HepG2 (cell line): ENCODE results near the gene FBXW8. TPM values are rescaled to one million over a fixed set of nuclear protein-coding genes. Genes with fewer than 3 reads are reported as not detected.

ENCODE experiments used
- MIXL1 ChIP-seq: IDR thresholded peaks from 2 replicates; pipeline ENCODE4 v1.6.1; 2016
- PHF21A ChIP-seq: sonication (generic); formaldehyde crosslinking; IDR thresholded peaks from 2 replicates; pipeline ENCODE4 v1.5.0; 2020; ENCODE audit warnings: mild to moderate bottlenecking, missing genetic modification reagents
- RFX1 ChIP-seq: fragments of 450-650 bp; IDR thresholded peaks from 2 replicates; pipeline ENCODE4 v1.6.1; 2017
- YEATS2 ChIP-seq: sonication (generic); formaldehyde crosslinking; IDR thresholded peaks from 2 replicates; pipeline ENCODE4 v1.4.0; 2020; ENCODE audit warnings: missing genetic modification reagents, borderline replicate concordance
- ZFP62 ChIP-seq: sonication (generic); formaldehyde crosslinking; IDR thresholded peaks from 2 replicates; pipeline ENCODE4 v1.4.0; 2020; ENCODE audit warnings: missing genetic modification reagents
- ZNF296 ChIP-seq: sonication (generic); formaldehyde crosslinking; conservative IDR thresholded peaks from 2 replicates; pipeline ENCODE4 v1.5.0; 2020; ENCODE audit warnings: mild to moderate bottlenecking, missing genetic modification reagents
- ZNF432 ChIP-seq: sonication (generic); formaldehyde crosslinking; IDR thresholded peaks from 2 replicates; pipeline ENCODE4 v1.5.0; 2020; ENCODE audit warnings: missing genetic modification reagents, mild to moderate bottlenecking, borderline replicate concordance
- ZNF589 ChIP-seq: sonication (generic); formaldehyde crosslinking; conservative IDR thresholded peaks from 2 replicates; pipeline ENCODE4 v1.8.0; 2022; ENCODE audit warnings: mild to moderate bottlenecking, moderate library complexity, missing genetic modification reagents
- ZNF775 ChIP-seq: sonication (generic); formaldehyde crosslinking; IDR thresholded peaks from 2 replicates; pipeline ENCODE4 v1.4.0; 2020; ENCODE audit warnings: missing genetic modification reagents, mild to moderate bottlenecking, moderate library complexity, borderline replicate concordance
- polyA plus RNA-seq, 8 experiments: library from polyadenylated mRNA; depleted of rRNA in 3 of 8; stranded (reverse) in 7 of 8; unstranded in 1 of 8; fragments of >200 nt; fragmentation: Illumina TruSeq in 4 of 8; extraction: Trizol in 4 of 8; gene quantifications; 2 replicates each; pipeline versions ENCODE4 v1.2.1 to v1.2.3, GENCODE V29; 2011 to 2016; ENCODE audit warnings: low read depth in 4 of 8, missing spikeins in 1 of 8, mixed read lengths in 1 of 8; ENCODE audit not compliant: insufficient read depth in 1 of 8
- total RNA-seq, 5 experiments: library from RNA; depleted of rRNA; stranded (reverse); fragments of >200 nt; fragmentation: Illumina TruSeq; extraction: Trizol; gene quantifications; 2 replicates each; pipeline ENCODE4 v1.2.3, GENCODE V29; 2016; ENCODE audit warnings: low read depth in 1 of 5
- TF ChIP-seq, protein P1 (sequence below): sonication (generic); formaldehyde crosslinking; IDR thresholded peaks from 2 replicates; pipeline ENCODE4 v1.4.0; 2020; ENCODE audit warnings: missing genetic modification reagents, borderline replicate concordance
- TF ChIP-seq, protein P2 (sequence below): sonication (generic); formaldehyde crosslinking; IDR thresholded peaks from 2 replicates; pipeline ENCODE4 v1.4.0; 2020; ENCODE audit warnings: low read depth, mild to moderate bottlenecking, missing genetic modification reagents
- TF ChIP-seq, protein P3 (sequence below): sonication (generic); formaldehyde crosslinking; IDR thresholded peaks from 2 replicates; pipeline ENCODE4 v1.4.0; 2020; ENCODE audit warnings: missing genetic modification reagents, mild to moderate bottlenecking, borderline replicate concordance
- TF ChIP-seq, protein P4 (sequence below): sonication (generic); formaldehyde crosslinking; IDR thresholded peaks from 2 replicates; pipeline ENCODE4 v1.9.0; 2022; ENCODE audit warnings: low read depth, missing genetic modification reagents
- TF ChIP-seq, protein P5 (sequence below): sonication (generic); formaldehyde crosslinking; IDR thresholded peaks from 2 replicates; pipeline ENCODE4 v1.5.0; 2020; ENCODE audit warnings: mild to moderate bottlenecking, missing genetic modification reagents

FBXW8 gene
- total and polyA plus RNA-seq, 2 of the 13 experiments (the other 11 are each of a cell fraction or from before 2014, with no cell fraction given) = 5.1 to 5.9 TPM

DNA sequence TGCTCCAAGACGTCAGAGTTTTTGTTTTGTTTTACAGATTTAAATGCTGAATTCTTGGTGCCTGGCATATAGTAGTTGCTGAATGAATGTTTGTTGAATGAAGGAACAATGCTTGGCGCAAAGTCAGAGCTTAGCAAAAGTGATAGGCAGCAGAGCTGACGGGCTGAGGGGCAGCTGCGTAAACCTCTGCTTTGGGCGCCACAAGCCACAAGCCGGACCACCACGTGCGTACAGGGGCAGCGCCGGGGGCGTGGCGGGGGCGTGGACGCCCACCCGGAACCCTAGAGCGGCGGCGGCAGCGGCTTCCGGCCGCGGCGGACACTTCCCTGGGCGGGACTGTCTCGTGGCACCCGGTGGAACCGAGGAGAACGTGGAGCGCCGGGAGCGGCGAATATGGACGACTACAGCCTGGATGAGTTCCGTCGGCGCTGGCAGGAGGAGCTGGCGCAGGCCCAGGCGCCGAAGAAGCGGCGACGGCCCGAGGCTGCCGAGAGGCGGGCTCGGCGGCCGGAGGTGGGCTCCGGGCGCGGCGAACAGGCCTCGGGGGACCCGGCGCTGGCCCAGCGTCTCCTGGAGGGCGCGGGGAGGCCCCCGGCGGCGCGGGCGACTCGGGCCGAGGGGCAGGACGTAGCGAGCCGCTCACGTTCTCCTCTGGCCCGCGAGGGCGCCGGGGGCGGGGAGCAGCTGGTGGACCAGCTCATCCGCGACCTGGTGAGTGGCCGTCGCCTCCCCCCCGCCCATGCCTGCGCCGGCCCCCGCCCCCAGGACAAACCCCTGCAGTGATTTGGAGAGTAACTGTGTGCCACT is at the start of gene FBXW8 (continued):
- TF ChIP-seq, protein P1, sequence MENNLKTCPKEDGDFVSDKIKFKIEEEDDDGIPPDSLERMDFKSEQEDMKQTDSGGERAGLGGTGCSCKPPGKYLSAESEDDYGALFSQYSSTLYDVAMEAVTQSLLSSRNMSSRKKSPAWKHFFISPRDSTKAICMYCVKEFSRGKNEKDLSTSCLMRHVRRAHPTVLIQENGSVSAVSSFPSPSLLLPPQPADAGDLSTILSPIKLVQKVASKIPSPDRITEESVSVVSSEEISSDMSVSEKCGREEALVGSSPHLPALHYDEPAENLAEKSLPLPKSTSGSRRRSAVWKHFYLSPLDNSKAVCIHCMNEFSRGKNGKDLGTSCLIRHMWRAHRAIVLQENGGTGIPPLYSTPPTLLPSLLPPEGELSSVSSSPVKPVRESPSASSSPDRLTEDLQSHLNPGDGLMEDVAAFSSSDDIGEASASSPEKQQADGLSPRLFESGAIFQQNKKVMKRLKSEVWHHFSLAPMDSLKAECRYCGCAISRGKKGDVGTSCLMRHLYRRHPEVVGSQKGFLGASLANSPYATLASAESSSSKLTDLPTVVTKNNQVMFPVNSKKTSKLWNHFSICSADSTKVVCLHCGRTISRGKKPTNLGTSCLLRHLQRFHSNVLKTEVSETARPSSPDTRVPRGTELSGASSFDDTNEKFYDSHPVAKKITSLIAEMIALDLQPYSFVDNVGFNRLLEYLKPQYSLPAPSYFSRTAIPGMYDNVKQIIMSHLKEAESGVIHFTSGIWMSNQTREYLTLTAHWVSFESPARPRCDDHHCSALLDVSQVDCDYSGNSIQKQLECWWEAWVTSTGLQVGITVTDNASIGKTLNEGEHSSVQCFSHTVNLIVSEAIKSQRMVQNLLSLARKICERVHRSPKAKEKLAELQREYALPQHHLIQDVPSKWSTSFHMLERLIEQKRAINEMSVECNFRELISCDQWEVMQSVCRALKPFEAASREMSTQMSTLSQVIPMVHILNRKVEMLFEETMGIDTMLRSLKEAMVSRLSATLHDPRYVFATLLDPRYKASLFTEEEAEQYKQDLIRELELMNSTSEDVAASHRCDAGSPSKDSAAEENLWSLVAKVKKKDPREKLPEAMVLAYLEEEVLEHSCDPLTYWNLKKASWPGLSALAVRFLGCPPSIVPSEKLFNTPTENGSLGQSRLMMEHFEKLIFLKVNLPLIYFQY (CRISPR knock-in tag) = no peak
- TF ChIP-seq MIXL1 (CRISPR knock-in tag) (no peak), ZFP62 (CRISPR knock-in tag) (no peak), ZNF775 (CRISPR knock-in tag) (no peak), YEATS2 (CRISPR knock-in tag) (peak; percentile 87), ZNF296 (0 out of 2 replicates have a peak, but pooled peaks have one; percentile 36), ZNF589 (CRISPR knock-in tag) (peak; percentile 75; the same call in 1 of the 2 replicates), ZNF432 (CRISPR knock-in tag) (no peak), PHF21A (CRISPR knock-in tag) (no peak), RFX1 (no peak)
- TF ChIP-seq, protein P2, sequence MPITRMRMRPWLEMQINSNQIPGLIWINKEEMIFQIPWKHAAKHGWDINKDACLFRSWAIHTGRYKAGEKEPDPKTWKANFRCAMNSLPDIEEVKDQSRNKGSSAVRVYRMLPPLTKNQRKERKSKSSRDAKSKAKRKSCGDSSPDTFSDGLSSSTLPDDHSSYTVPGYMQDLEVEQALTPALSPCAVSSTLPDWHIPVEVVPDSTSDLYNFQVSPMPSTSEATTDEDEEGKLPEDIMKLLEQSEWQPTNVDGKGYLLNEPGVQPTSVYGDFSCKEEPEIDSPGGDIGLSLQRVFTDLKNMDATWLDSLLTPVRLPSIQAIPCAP (CRISPR knock-in tag) = 0 out of 2 replicates have a peak, but pooled peaks have one; percentile 53
- TF ChIP-seq, protein P3, sequence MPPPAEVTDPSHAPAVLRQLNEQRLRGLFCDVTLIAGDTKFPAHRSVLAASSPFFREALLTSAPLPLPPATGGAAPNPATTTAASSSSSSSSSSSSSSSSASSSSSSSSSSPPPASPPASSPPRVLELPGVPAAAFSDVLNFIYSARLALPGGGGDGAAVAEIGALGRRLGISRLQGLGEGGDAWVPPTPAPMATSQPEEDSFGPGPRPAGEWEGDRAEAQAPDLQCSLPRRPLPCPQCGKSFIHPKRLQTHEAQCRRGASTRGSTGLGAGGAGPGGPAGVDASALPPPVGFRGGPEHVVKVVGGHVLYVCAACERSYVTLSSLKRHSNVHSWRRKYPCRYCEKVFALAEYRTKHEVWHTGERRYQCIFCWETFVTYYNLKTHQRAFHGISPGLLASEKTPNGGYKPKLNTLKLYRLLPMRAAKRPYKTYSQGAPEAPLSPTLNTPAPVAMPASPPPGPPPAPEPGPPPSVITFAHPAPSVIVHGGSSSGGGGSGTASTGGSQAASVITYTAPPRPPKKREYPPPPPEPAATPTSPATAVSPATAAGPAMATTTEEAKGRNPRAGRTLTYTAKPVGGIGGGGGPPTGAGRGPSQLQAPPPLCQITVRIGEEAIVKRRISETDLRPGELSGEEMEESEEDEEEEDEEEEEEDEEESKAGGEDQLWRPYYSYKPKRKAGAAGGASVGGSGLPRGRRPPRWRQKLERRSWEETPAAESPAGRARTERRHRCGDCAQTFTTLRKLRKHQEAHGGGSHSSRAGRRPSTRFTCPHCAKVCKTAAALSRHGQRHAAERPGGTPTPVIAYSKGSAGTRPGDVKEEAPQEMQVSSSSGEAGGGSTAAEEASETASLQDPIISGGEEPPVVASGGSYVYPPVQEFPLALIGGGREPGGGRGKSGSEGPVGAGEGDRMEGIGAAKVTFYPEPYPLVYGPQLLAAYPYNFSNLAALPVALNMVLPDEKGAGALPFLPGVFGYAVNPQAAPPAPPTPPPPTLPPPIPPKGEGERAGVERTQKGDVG = 0 out of 2 replicates have a peak, but pooled peaks have one; percentile 35
- TF ChIP-seq, protein P4, sequence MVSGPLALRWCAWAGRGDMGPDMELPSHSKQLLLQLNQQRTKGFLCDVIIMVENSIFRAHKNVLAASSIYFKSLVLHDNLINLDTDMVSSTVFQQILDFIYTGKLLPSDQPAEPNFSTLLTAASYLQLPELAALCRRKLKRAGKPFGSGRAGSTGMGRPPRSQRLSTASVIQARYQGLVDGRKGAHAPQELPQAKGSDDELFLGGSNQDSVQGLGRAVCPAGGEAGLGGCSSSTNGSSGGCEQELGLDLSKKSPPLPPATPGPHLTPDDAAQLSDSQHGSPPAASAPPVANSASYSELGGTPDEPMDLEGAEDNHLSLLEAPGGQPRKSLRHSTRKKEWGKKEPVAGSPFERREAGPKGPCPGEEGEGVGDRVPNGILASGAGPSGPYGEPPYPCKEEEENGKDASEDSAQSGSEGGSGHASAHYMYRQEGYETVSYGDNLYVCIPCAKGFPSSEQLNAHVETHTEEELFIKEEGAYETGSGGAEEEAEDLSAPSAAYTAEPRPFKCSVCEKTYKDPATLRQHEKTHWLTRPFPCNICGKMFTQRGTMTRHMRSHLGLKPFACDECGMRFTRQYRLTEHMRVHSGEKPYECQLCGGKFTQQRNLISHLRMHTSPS (CRISPR knock-in tag) = no peak
- TF ChIP-seq, protein P5, sequence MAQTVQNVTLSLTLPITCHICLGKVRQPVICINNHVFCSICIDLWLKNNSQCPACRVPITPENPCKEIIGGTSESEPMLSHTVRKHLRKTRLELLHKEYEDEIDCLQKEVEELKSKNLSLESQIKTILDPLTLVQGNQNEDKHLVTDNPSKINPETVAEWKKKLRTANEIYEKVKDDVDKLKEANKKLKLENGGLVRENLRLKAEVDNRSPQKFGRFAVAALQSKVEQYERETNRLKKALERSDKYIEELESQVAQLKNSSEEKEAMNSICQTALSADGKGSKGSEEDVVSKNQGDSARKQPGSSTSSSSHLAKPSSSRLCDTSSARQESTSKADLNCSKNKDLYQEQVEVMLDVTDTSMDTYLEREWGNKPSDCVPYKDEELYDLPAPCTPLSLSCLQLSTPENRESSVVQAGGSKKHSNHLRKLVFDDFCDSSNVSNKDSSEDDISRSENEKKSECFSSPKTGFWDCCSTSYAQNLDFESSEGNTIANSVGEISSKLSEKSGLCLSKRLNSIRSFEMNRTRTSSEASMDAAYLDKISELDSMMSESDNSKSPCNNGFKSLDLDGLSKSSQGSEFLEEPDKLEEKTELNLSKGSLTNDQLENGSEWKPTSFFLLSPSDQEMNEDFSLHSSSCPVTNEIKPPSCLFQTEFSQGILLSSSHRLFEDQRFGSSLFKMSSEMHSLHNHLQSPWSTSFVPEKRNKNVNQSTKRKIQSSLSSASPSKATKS = no peak
